Neuronal stem cell (in vitro differentiated cells): ENCODE results near the gene TEDC2.

Source experiments
- DNase-seq: peaks from one replicate; pipeline ENCODE4 v3.0.0-alpha.2; 2013; ENCODE audit warnings: low spot score
- H2AFZ ChIP-seq: one replicate; pipeline ENCODE4 v1.6.1; 2013; ENCODE audit warnings: mild to moderate bottlenecking, low read length, inconsistent platforms
- H2AK5ac ChIP-seq: 2 replicates; pipeline ENCODE4 v1.6.1; 2013; ENCODE audit warnings: low read depth, mild to moderate bottlenecking, inconsistent platforms, low read length, moderate library complexity, mixed read lengths
- H2BK120ac ChIP-seq: 2 replicates; pipeline ENCODE4 v1.6.1; 2013; ENCODE audit warnings: low read depth, mild to moderate bottlenecking, inconsistent platforms, low read length, moderate library complexity, mixed read lengths
- H2BK12ac ChIP-seq: one replicate; pipeline ENCODE4 v1.6.1; 2013; ENCODE audit warnings: low read length, inconsistent platforms
- H2BK15ac ChIP-seq: 2 replicates; pipeline ENCODE4 v1.6.1; 2013; ENCODE audit warnings: mild to moderate bottlenecking, low read length, inconsistent platforms, mixed read lengths
- H2BK5ac ChIP-seq: one replicate; pipeline ENCODE4 v1.6.1; 2013; ENCODE audit warnings: inconsistent platforms, mild to moderate bottlenecking, low read length, moderate library complexity
- H3K14ac ChIP-seq: one replicate; pipeline ENCODE4 v1.6.1; 2013; ENCODE audit warnings: low read length, inconsistent platforms
- H3K18ac ChIP-seq: 2 replicates; pipeline ENCODE4 v1.6.1; 2013; ENCODE audit warnings: low read length, inconsistent platforms
- H3K23ac ChIP-seq: 2 replicates; pipeline ENCODE4 v1.6.1; 2013; ENCODE audit warnings: low read depth, mild to moderate bottlenecking, mixed read lengths, low read length, inconsistent platforms; ENCODE audit not compliant: poor library complexity
- H3K27ac ChIP-seq: replicated peaks from 3 replicates; pipeline ENCODE4 v1.5.1; 2013; ENCODE audit warnings: low read length, inconsistent platforms
- H3K27me3 ChIP-seq, 3 experiments: 2 replicates each; pipeline ENCODE4 v1.6.1; 2013; ENCODE audit warnings: low read length in 3 of 3, mild to moderate bottlenecking in 2 of 3, inconsistent platforms in 1 of 3, low read depth in 1 of 3, mixed read lengths in 1 of 3, moderate library complexity in 1 of 3; ENCODE audit not compliant: control insufficient read depth in 3 of 3, insufficient read depth in 3 of 3
- H3K36me3 ChIP-seq, 2 donors: replicated peaks in 1 of 2; 2 replicates each; pipeline ENCODE4 v1.6.1; 2013; ENCODE audit warnings: low read length in 2 of 2; ENCODE audit not compliant: control insufficient read depth in 2 of 2, insufficient read depth in 2 of 2
- H3K4ac ChIP-seq: 2 replicates; pipeline ENCODE4 v1.6.1; 2013; ENCODE audit warnings: inconsistent platforms, mild to moderate bottlenecking, low read length, moderate library complexity
- H3K4me1 ChIP-seq, 2 donors: 1 replicate in 1 of 2; 2 replicates in 1 of 2; pipeline ENCODE4 v1.6.1; 2013; ENCODE audit warnings: low read length in 2 of 2, low read depth in 1 of 2; ENCODE audit not compliant: control insufficient read depth in 2 of 2, insufficient read depth in 1 of 2
- H3K4me2 ChIP-seq: one replicate; pipeline ENCODE4 v1.6.1; 2013; ENCODE audit warnings: mild to moderate bottlenecking, low read length, inconsistent platforms; ENCODE audit not compliant: insufficient read depth, poor library complexity, severe bottlenecking
- H3K4me3 ChIP-seq, 2 donors: 2 replicates each; pipeline ENCODE4 v1.5.1; 2013; ENCODE audit warnings: low read length in 2 of 2, mild to moderate bottlenecking in 2 of 2, inconsistent platforms in 1 of 2, moderate library complexity in 1 of 2
- H3K79me1 ChIP-seq: one replicate; pipeline ENCODE4 v1.6.1; 2013; ENCODE audit warnings: low read depth, mild to moderate bottlenecking, inconsistent platforms, low read length, moderate library complexity
- H3K9ac ChIP-seq: one replicate; pipeline ENCODE4 v1.6.1; 2013; ENCODE audit warnings: mild to moderate bottlenecking, low read depth, low read length, inconsistent platforms; ENCODE audit not compliant: poor library complexity
- H3K9me3 ChIP-seq, 2 donors: replicated peaks in 1 of 2; 2 replicates each; pipeline versions ENCODE3 to v1.6.1; 2013; ENCODE audit warnings: low read length in 2 of 2, mild to moderate bottlenecking in 2 of 2, inconsistent platforms in 1 of 2, low read depth in 1 of 2, mixed read lengths in 1 of 2, moderate library complexity in 1 of 2; ENCODE audit not compliant: control insufficient read depth in 2 of 2, insufficient read depth in 1 of 2
- H4K8ac ChIP-seq: one replicate; pipeline ENCODE4 v1.6.1; 2013; ENCODE audit warnings: low read depth, mild to moderate bottlenecking, inconsistent platforms, low read length, moderate library complexity
- H4K91ac ChIP-seq: one replicate; pipeline ENCODE4 v1.6.1; 2013; ENCODE audit warnings: low read length, low read depth, mild to moderate bottlenecking, inconsistent platforms; ENCODE audit not compliant: poor library complexity
- WGBS, 2 donors: extraction: QIAGEN DNeasy Blood & Tissue Kit; methylation state at CpG; one replicate each; pipeline ENCODE4 v1.1.7; 2013; ENCODE audit warnings: missing lambda C conversion rate in 2 of 2, mixed read lengths in 1 of 2; ENCODE audit not compliant: insufficient read length in 2 of 2, insufficient replicate concordance in 1 of 2; ENCODE audit errors: extremely low coverage in 2 of 2; 5-methylcytosine and 5-hydroxymethylcytosine counted together

Gene TEDC2

DNA sequence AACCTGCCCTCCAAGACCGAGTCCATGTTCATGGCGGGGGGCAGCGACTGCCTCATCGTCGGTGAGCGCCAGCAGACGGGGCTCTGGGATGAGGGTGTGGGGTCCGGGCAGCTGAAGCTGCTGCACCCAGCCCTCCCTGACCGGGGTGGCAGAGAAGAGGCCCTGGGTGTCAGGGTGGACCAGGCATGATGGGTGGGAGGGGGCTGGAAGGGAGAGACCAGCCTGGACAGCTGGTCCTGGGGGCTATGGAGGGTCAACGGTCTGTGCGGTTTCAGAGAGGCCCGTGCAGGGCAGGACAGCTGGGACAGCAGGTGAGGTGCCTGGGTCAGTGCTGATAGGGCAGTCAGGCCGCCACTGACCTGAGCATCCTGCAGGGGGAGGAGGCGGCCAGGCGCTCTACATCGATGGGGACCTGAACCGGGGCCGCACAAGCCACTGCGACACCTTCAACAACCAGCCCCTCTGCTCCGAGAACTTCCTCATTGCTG is 40.6 kb downstream of the TEDC2 start:
- Histone ChIP-seq H3K9me3 (peaks cover 0 to 4% of the 10 kb centered on the region in 2 donors), H2AK5ac (peak overlapping the region; percentile 100), H3K9ac (peak overlapping the region; percentile 72)

DNA sequence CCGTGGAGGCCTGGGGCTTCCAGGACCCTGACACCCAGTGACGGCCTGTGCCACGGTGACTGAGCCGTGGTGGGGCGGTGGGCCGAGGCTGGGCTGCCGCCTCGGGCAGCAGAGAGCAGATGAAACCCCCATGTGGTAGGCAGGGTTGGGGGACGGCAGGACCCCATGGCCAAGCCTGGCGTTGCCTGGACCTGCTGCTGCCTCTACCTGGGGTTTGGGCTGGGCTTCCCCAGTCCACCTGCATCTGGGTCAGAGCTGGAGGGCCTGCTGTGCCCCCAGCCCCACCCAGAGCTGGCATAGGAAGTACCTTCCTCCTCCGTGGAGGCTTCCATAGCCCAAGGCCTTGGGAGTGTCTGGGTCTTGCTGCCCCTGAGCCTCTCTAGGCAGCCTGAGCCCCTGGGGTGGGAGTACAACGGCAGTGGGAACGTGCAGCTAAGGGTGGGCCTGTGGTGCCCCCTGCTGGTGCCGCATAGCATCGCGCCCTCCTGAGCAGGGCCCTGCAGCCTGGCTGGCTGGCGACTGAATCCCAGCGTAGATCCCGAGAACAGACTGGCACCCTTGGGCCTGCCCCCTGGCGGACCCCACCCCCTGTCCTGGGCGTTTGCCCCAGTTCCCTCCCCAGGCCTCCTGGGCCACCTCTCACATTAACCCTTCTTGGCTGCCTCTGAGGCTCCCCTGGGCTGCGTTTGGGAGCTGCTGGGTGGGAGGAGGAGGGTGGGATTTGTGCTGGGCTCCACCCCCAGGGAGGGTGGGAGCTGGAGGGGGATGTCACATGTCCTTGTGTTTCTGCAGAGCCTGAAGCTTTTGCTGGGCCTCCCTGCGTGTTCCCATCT is 41.2 kb downstream of the TEDC2 start:
- H4K8ac ChIP-seq, result peak overlapping the region; percentile 86
- peak overlapping the region; percentile 80 for H3K4me2 ChIP-seq
- no peak overlapping the region for H3K27ac ChIP-seq
- H2AK5ac ChIP-seq, result peak overlapping the region; percentile 100
- H2BK120ac ChIP-seq, result peak overlapping the region; percentile 52
- H3K9me3 ChIP-seq, result peaks cover 0 to 4% of the 10 kb centered on the region in 2 donors
- no peak overlapping the region for H3K4ac ChIP-seq
- H2BK15ac ChIP-seq, result peak overlapping the region; percentile 93
- H2AFZ ChIP-seq, result peak overlapping the region; percentile 98
- H3K4me1 ChIP-seq, result peaks cover 9% of the 10 kb centered on the region in 2 donors
- H3K36me3 ChIP-seq, result peaks cover 18 to 33% of the 10 kb centered on the region in 2 donors
- no CpG with 5 or more reads among the region's 23 CpGs for WGBS, 2 donors
- peak overlapping the region; percentile 66 for H2BK5ac ChIP-seq
- H3K18ac ChIP-seq, result peak overlapping the region; percentile 70
- H3K27me3 ChIP-seq, result no peaks in the 10 kb centered on the region
- peak overlapping the region; percentile 30 for H2BK12ac ChIP-seq
- H3K14ac ChIP-seq, result peak overlapping the region; percentile 87
- peaks cover 12% of the 10 kb centered on the region for H3K79me1 ChIP-seq
- peak overlapping the region; percentile 59 for H4K91ac ChIP-seq
- peak overlapping the region; percentile 43 to 71 for H3K4me3 ChIP-seq
- H3K9ac ChIP-seq, result peak overlapping the region; percentile 72
- peak; percentile 83 for DNase-seq
- H3K23ac ChIP-seq, result peak overlapping the region; percentile 89

More for the DNA sequence above, 40.6 kb downstream of the TEDC2 start:
- WGBS, 2 donors, result no CpG with 5 or more reads among the region's 20 CpGs
- Histone ChIP-seq H2BK15ac (peak overlapping the region; percentile 93), H3K18ac (peak overlapping the region; percentile 70), H3K14ac (peak overlapping the region; percentile 87), H3K4me3 (no peak overlapping the region), H3K36me3 (peaks cover 20 to 37% of the 10 kb centered on the region in 2 donors), H3K27me3 (no peaks in the 10 kb centered on the region), H3K27ac (no peak overlapping the region), H2BK120ac (peak overlapping the region; percentile 52), H4K8ac (no peak overlapping the region), H3K4ac (no peak overlapping the region), H2AFZ (peak overlapping the region; percentile 98), H3K4me2 (no peak overlapping the region), H3K23ac (peak overlapping the region; percentile 89), H3K4me1 (peaks cover 9% of the 10 kb centered on the region in 2 donors), H4K91ac (peak overlapping the region; percentile 59), H2BK12ac (peak overlapping the region; percentile 30), H3K79me1 (peaks cover 12% of the 10 kb centered on the region), H2BK5ac (peak overlapping the region; percentile 66)
- DNase-seq, result no peak

DNA sequence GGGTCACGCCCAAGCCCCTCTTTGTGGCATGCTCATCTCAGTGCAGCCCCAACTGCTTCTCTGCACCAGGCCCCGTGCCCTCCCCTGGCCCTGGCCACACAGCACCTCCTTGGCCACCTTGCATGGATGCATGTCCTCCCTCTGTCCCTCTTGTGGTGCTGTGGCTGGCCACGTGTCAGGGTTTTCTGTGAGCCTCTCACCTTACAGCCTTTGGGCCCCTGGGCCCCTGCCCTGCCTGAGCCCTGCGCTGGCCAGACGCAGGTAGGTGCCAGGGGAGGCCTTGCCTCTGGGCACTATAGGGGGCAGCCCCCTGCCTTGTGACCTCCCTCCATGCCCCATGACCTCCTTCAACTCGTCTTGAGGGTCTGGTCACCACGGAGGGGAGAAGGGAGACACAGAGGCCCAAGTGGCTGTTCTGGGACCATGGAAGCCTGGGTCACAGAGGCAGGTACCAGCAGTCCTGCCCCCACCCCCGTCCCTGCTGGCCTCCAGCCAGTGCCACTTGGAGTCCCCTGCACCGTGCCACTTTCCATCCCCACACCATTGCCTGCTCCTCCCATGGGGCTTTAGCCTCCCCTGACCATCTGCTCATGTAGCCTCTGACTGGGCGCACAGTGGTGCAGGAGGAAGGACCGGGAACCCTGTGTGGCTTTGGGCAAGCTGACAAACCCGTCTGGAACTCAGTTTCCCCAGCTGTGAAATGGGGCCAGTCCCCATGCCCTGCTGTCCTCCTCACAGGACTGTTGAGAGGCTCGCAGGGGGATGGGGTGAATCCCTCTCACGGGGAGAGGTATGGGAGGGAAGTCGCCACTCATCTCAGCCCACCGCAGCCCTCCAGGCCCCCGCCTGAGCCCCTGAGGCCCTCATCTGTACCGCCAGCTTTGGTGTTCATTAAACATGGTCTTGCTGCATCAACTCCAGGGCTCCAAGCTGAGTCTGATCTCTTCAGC is 42.3 kb downstream of the TEDC2 start:
- Histone ChIP-seq H3K4me3 (no peak overlapping the region), H3K4me1 (peaks cover 9% of the 10 kb centered on the region in 2 donors), H3K27ac (peak overlapping the region; percentile 49), H3K14ac (peak overlapping the region; percentile 96), H2BK12ac (peak overlapping the region; percentile 75), H4K8ac (peak overlapping the region; percentile 89), H2BK120ac (peak overlapping the region; percentile 35), H3K9me3 (peaks cover 0 to 4% of the 10 kb centered on the region in 2 donors), H2AK5ac (peak overlapping the region; percentile 93), H3K4ac (no peak overlapping the region), H3K23ac (no peak overlapping the region), H3K4me2 (no peak overlapping the region), H2AFZ (peak overlapping the region; percentile 98), H2BK5ac (peak overlapping the region; percentile 92), H3K36me3 (peaks cover 8 to 23% of the 10 kb centered on the region in 2 donors), H4K91ac (peak overlapping the region; percentile 22), H2BK15ac (peak overlapping the region; percentile 81), H3K9ac (peak overlapping the region; percentile 82), H3K18ac (peak overlapping the region; percentile 89), H3K27me3 (no peaks in the 10 kb centered on the region), H3K79me1 (peaks cover 10% of the 10 kb centered on the region)
- DNase-seq, result no peak
- WGBS, 2 donors, result no CpG with 5 or more reads among the region's 18 CpGs
